ENCODE measurements around the gene CPVL.

The CPVL gene

GRCh38 chr7:29013082-29013695 is 133.1 kb downstream of the CPVL start:
- FAIRE-seq, result no peak

GRCh38 chr7:29009947-29010346 is 136.4 kb downstream of the CPVL start:
- FAIRE-seq, result no peak
- no peak for DNase-seq (ENCODE audit: insufficient read length, low spot score)

More at GRCh38 chr7:29013082-29013695, 133.1 kb downstream of the CPVL start:
- no peak for DNase-seq (ENCODE audit: insufficient read length, low spot score)

- DNase-seq (ENCODE audit: insufficient read length, low spot score) (no peak), FAIRE-seq (no peak)
These were observed 137.7 kb downstream of the CPVL start for GRCh38 chr7:29008590-29008989.

GRCh38 chr7:29007127-29007526 is 139.2 kb downstream of the CPVL start:
- FAIRE-seq (no peak), DNase-seq (ENCODE audit: insufficient read length, low spot score) (no peak)

DNA sequence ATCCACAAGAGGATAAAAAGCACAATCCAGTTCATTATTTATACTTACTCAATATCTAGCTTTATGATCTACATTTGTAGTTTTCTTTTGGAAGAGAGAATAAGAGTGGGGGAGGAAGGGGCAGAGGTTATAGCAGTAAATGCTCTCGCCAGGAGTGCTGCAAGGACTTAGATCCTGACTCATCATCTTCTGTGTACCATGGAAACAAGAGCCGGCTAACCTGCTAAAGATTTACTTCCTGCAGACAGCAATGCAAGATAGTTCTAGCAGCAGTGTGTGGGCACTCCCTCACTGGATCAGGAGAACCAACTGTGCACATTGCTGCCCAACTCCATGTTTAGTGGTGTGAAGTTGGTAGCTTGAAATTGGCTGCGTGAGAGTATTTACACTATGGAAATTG is 140.5 kb downstream of the CPVL start:
- DNase-seq (ENCODE audit: insufficient read length, low spot score) (no peak), FAIRE-seq (no peak)

DNA sequence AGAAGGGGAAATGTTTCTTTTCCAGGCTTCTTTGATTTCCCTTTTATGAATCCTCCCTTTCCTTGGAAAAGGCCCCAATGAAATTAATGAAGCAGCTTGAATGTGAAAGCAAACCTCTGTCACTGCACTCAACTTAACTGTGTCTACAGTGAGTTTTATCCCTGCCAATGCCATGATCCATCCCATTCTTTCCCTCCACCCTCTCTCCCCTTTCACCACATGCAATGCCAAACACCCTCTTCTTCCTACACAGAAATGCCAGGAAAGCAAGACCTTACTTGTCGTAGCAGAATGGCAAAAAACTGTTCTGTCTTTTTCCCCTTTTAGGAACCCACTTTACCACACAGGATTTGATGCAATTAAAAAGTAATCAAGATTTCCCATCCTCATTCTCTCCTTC is 140.9 kb downstream of the CPVL start:
- DNase-seq (ENCODE audit: insufficient read length, low spot score) (no peak), FAIRE-seq (no peak)

DNA sequence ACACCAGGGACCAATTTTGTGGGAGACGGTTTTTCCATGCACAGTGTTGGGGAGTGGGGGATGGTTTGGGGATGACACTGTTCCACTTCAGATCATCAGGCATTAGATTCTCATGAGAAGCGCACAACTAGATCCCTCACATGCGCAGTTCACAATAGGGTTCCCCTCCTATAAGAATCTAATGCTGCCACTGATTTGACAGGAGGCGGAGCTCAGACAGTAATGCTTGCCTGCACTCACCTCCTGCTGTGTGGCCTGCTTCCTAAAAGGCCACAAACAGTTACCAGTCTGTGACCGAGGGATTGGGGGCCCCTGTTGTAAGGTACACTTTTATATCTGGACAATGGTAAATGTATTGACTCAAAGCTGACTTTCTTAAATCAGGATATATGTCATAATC is 142.6 kb downstream of the CPVL start:
- no peak for DNase-seq (ENCODE audit: insufficient read length, low spot score)
- no peak for FAIRE-seq

GRCh38 chr7:29000717-29001076 is 145.6 kb downstream of the CPVL start:
- no peak for DNase-seq (ENCODE audit: insufficient read length, low spot score)

DNA sequence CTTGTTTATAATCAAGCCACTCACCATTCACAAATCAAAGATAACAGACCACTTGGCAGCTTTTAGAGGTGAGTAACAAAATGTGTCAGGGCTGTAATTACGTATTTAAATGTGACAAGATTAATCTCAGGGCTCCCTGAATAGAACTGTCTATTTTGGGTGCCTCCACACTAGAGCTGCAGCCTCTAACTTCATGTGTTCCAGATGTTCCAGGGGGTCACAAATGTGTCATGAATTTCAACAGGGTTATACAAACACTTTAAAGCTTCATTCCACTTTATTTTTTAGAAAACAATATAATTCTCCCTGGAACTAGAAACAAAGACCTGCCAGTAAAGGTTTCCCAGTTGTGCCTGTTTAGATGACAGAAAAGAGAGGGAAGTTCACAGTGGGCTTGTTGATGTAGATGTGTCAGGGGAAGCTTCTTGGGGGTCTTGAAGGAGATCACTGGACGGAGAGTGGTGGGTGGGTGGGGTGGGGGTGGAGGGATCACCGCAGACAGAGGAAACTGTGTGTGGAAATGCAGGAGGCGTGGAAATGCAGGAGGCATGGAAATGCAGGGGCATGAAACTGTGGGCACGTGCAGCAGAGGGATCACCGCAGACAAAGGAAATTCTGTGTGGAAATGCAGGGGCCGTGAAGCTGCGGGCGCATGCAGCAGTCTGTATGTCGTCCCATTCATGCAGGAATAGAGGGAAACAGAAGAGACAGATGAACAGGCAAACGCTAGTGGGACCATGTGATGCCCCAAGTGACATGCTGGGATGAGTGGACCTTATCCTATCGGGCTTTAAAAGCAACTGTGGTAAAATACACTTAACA is 146.2 kb downstream of the CPVL start:
- DNase-seq (ENCODE audit: insufficient read length, low spot score) (no peak), FAIRE-seq (no peak)

More at GRCh38 chr7:29000717-29001076, 145.6 kb downstream of the CPVL start:
- no peak for FAIRE-seq

DNA sequence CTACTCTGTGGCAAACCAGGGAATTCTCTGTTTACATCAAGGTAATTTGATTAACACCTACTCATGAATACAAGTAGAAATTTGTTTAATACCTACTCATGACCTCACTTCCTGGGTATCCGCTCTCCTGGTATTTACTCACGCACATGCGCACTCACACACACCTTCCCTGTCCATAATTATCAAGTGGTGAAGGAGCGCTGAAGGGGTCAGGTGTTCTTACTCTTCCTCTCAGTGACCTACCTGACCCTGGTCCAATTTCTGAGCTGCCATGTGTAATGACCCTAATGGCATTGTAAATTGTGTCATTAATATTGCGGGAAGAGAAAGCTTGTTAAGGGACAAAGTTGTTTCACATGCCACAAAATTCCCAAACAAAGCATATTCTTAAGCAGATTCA is 146.9 kb downstream of the CPVL start:
- no peak for FAIRE-seq
- DNase-seq (ENCODE audit: insufficient read length, low spot score), result no peak

DNA sequence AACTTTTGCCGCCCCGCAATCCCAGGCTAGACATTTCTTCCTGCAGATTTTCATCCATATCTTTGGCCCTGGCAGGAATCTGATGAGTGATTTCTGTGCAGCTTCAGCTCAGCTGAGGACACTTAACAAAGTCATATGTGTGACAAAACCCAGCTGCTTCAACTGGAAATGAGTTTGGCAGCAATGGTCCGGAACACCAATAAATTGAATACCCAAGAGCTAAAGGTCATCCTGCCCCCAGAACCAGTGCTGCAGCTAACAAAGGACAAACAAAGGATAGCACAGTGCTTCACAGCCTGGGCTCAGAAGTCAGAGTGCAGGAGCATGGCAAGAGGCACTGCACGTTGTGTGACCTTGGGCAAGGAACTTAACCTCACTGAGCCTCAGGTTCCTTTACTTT is 148.2 kb downstream of the CPVL start:
- DNase-seq (ENCODE audit: insufficient read length, low spot score) (no peak), FAIRE-seq (no peak)

GRCh38 chr7:28996836-28997235 is 149.5 kb downstream of the CPVL start:
- DNase-seq (ENCODE audit: insufficient read length, low spot score) (no peak), FAIRE-seq (no peak)

DNA sequence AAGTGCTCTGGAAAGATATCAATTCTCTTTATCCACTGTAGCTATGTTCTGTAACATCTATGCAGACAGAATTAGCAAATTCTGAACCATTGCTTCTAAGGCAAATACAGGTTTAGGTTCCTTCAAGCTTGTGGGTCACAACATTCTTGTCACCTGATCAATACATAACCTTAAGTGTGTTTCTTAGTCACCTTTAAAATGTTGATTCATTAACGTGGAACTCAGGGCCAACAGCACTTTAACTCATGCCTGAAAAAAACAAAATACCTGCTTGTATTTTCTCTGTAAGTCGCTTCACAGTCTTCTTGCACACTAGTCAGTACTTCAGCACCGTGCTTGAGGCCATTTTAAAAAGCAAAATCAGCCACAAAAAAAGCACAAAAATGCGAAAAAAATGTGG is 153.0 kb downstream of the CPVL start:
- no peak for FAIRE-seq
- no peak for DNase-seq (ENCODE audit: insufficient read length, low spot score)

GRCh38 chr7:28992798-28993197 is 153.5 kb downstream of the CPVL start:
- DNase-seq (ENCODE audit: insufficient read length, low spot score), result no peak
- no peak for FAIRE-seq

DNA sequence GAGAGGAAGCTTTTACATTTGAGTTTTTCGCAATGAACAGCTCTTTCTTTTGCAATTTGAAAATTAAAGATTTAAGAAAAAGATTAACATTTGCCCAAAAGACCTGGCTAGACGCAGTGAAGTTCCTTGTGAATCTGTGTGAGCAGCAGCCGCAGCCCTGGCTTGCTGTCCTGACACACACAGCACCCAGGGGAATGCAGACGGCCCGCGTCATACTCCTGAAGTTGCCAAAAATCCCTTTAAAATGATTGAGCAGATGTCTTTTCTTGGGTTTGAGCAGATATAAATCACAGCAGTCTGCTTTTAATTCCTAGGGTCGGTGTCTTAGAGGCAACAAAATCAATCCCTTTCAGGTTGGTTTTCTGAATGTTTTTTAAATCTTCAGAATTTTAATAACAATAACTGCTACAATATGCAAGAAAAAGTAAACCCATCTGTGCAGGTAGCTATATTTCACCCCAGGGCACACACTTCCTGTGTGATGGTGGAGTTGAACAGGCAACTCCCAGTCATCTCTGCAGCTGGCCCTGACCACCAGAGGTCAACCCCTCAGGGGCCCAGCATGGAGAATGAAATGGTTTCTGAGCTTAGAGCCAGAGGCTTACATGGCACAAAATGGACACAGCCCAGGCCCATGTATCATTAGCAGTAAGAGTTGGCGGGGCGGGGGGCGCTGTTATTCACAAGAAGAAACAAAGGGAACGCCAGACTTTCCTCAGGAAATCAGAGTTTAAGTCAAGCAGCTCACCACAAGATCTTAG is 156.0 kb downstream of the CPVL start:
- FAIRE-seq (no peak), DNase-seq (ENCODE audit: insufficient read length, low spot score) (no peak)

- DNase-seq (ENCODE audit: insufficient read length, low spot score), result no peak
- no peak for FAIRE-seq
These were observed 156.9 kb downstream of the CPVL start for GRCh38 chr7:28989211-28989980.

GRCh38 chr7:28988810-28989209 is 157.5 kb downstream of the CPVL start:
- FAIRE-seq, result no peak
- DNase-seq (ENCODE audit: insufficient read length, low spot score), result no peak

- no peak for DNase-seq (ENCODE audit: insufficient read length, low spot score)
- FAIRE-seq, result no peak
These were observed 158.2 kb downstream of the CPVL start for GRCh38 chr7:28988091-28988490.

GRCh38 chr7:28986765-28987110 is 159.6 kb downstream of the CPVL start:
- FAIRE-seq, result no peak
- no peak for DNase-seq (ENCODE audit: insufficient read length, low spot score)

- FAIRE-seq (no peak), DNase-seq (ENCODE audit: insufficient read length, low spot score) (no peak)
These were observed 160.1 kb downstream of the CPVL start for GRCh38 chr7:28986028-28986764.
